NOMO-1 treated with DMSO at 0.1 percent for 48 hours (cell line): Measurements from ENCODE around the gene TNFAIP2.
A peak's percentile ranks its signal among the peaks of the same experiment; 100 is the strongest.
"Not testable (repeated sequence)": the region's sequence is repeated elsewhere in the genome, so short reads cannot be mapped to it uniquely, and the experiment has no call there.

Experiments
- DNase-seq: peaks from one replicate; lab custom pipeline; 2025; ENCODE audit not compliant: unreplicated experiment; lab: John Stamatoyannopoulos, UW

The TNFAIP2 gene

GRCh38 chr14:103105580-103106150, 17.6 kb upstream of the TNFAIP2 start:
- DNase-seq, result peak; percentile 10

- no peak for DNase-seq
Measured at GRCh38 chr14:103107455-103107854, 15.8 kb upstream of the TNFAIP2 start.

GRCh38 chr14:103107941-103108748, 15.1 kb upstream of the TNFAIP2 start:
- DNase-seq, result no peak

- DNase-seq, result no peak
Measured at GRCh38 chr14:103108749-103109207, 14.5 kb upstream of the TNFAIP2 start.

GRCh38 chr14:103109535-103110441, 13.5 kb upstream of the TNFAIP2 start:
- DNase-seq, result no peak

GRCh38 chr14:103110681-103111231, 12.5 kb upstream of the TNFAIP2 start:
- no peak for DNase-seq

GRCh38 chr14:103111232-103111868, 11.9 kb upstream of the TNFAIP2 start:
- no peak for DNase-seq

- no peak for DNase-seq
Measured at GRCh38 chr14:103112400-103113243, 10.6 kb upstream of the TNFAIP2 start.

GRCh38 chr14:103113303-103113702, 10.0 kb upstream of the TNFAIP2 start:
- DNase-seq, result no peak

- no peak for DNase-seq
Measured at GRCh38 chr14:103113774-103114173, 9.5 kb upstream of the TNFAIP2 start.

GRCh38 chr14:103115086-103115679, 8.1 kb upstream of the TNFAIP2 start:
- not testable (repeated sequence) for DNase-seq

GRCh38 chr14:103115845-103116572, 7.3 kb upstream of the TNFAIP2 start:
- DNase-seq, result no peak

GRCh38 chr14:103116636-103117035, 6.6 kb upstream of the TNFAIP2 start:
- no peak for DNase-seq

GRCh38 chr14:103117499-103117898, 5.8 kb upstream of the TNFAIP2 start:
- DNase-seq, result not testable (repeated sequence)

- peak; percentile 10 for DNase-seq
Measured at GRCh38 chr14:103118018-103118662, 5.1 kb upstream of the TNFAIP2 start.

- DNase-seq, result peak; percentile 93
Measured at GRCh38 chr14:103118663-103119404, 4.4 kb upstream of the TNFAIP2 start.

GRCh38 chr14:103119527-103119926, 3.7 kb upstream of the TNFAIP2 start:
- DNase-seq, result not testable (repeated sequence)
